Keratinocyte (primary cell): ENCODE measurements around the gene GRP. TPM values are rescaled to one million over a fixed set of nuclear protein-coding genes. Genes with fewer than 3 reads are reported as not detected.

Experiments used
- DNase-seq: peaks from one replicate; pipeline ENCODE4 v3.0.0-alpha.2; 2011; ENCODE audit warnings: low read depth, missing footprints, low spot score
- FAIRE-seq: peaks from 2 replicates; lab custom pipeline; 2011; peaks lifted over from hg19 to GRCh38; lab: Jason Lieb, UNC
- H2AFZ ChIP-seq: 2 replicates; pipeline ENCODE4 v1.6.0; 2012; ENCODE audit warnings: low read length, control low read depth, inconsistent platforms; ENCODE audit not compliant: control insufficient read depth
- H3K27ac ChIP-seq: 2 replicates; pipeline ENCODE4 v1.5.1; 2011; ENCODE audit warnings: low read length; ENCODE audit not compliant: control insufficient read depth, insufficient read depth
- H3K27me3 ChIP-seq: 3 replicates; pipeline ENCODE4 v1.6.0; 2011; ENCODE audit warnings: low read length; ENCODE audit not compliant: control insufficient read depth, insufficient read depth; ENCODE audit errors: extremely low read depth
- H3K36me3 ChIP-seq, 2 experiments: 2 replicates in 1 of 2; 3 replicates in 1 of 2; pipeline ENCODE4 v1.5.1; 2011; ENCODE audit warnings: low read length in 2 of 2, mild to moderate bottlenecking in 1 of 2; ENCODE audit not compliant: control insufficient read depth in 2 of 2, insufficient read depth in 2 of 2; ENCODE audit errors: extremely low read depth in 1 of 2
- H3K4me1 ChIP-seq: 3 replicates; pipeline ENCODE4 v1.5.1; 2011; ENCODE audit warnings: low read length; ENCODE audit not compliant: control insufficient read depth, insufficient read depth; ENCODE audit errors: extremely low read depth
- H3K4me2 ChIP-seq: 3 replicates; pipeline ENCODE4 v1.6.0; 2011; ENCODE audit warnings: low read depth, low read length; ENCODE audit not compliant: control insufficient read depth, insufficient read depth; ENCODE audit errors: extremely low read depth
- H3K4me3 ChIP-seq, 3 experiments: fragments of 200-600 bp in 1 of 3; sonication (generic) in 1 of 3; 2 replicates in 2 of 3; 3 replicates in 1 of 3; pipeline ENCODE4 v1.5.1; 2011 to 2016; ENCODE audit warnings: low read length in 3 of 3, mild to moderate bottlenecking in 3 of 3, control low read depth in 2 of 3, inconsistent platforms in 1 of 3, low read depth in 1 of 3, mixed read lengths in 1 of 3, mixed run types in 1 of 3, moderate library complexity in 1 of 3; ENCODE audit not compliant: control insufficient read depth in 2 of 3, insufficient read depth in 2 of 3; ENCODE audit errors: extremely low read depth in 1 of 3
- H3K79me2 ChIP-seq: 2 replicates; pipeline ENCODE4 v1.6.0; 2012; ENCODE audit warnings: low read length; ENCODE audit not compliant: control insufficient read depth, insufficient read depth
- H3K9ac ChIP-seq: 3 replicates; pipeline ENCODE4 v1.6.0; 2011; ENCODE audit warnings: low read length; ENCODE audit not compliant: control insufficient read depth, insufficient read depth; ENCODE audit errors: extremely low read depth
- H3K9me1 ChIP-seq: 3 replicates; pipeline ENCODE4 v1.6.0; 2011; ENCODE audit warnings: low read length; ENCODE audit not compliant: control insufficient read depth, insufficient read depth; ENCODE audit errors: extremely low read depth
- H3K9me3 ChIP-seq: 2 replicates; pipeline ENCODE4 v1.5.1; 2012; ENCODE audit warnings: low read depth, low read length; ENCODE audit not compliant: control insufficient read depth
- H4K20me1 ChIP-seq: 3 replicates; pipeline ENCODE4 v1.6.0; 2011; ENCODE audit warnings: low read length; ENCODE audit not compliant: control insufficient read depth, insufficient read depth; ENCODE audit errors: extremely low read depth
- EZH2 ChIP-seq: IDR thresholded peaks from one replicate; pipeline ENCODE4 v1.6.1; 2012; ENCODE audit warnings: inconsistent platforms, mild to moderate bottlenecking, low read length, moderate library complexity
- dilution Hi-C: fragments of 300-500 bp; cut with MboI; formaldehyde crosslinking; loops from one replicate; pipeline ENCODE4 v1.7.0; 2020; ENCODE audit warnings: low sequenced_read_pairs; ENCODE audit not compliant: extremely low pct_ligation_motif_present
- polyA plus RNA-seq, 5 experiments: library from polyadenylated mRNA; depleted of rRNA in 3 of 5; stranded (reverse) in 3 of 5; stranded (forward) in 1 of 5; unstranded in 1 of 5; fragments of >200 nt; gene quantifications; 1 replicate in 1 of 5; 2 replicates in 3 of 5; 3 replicates in 1 of 5; pipeline versions ENCODE4 v1.2.1 to v1.2.3, GENCODE V29; 2011 to 2012; ENCODE audit warnings: missing spikeins in 2 of 5, low read depth in 1 of 5, low replicate concordance in 1 of 5
- TF ChIP-seq, protein P1 (sequence below), 3 experiments: IDR thresholded peaks in 1 of 3; conservative IDR thresholded peaks in 1 of 3; optimal IDR thresholded peaks in 1 of 3; 2 replicates in 2 of 3; 3 replicates in 1 of 3; pipeline versions ENCODE3 to v1.5.1; 2011; ENCODE audit warnings: low read length in 3 of 3, mild to moderate bottlenecking in 3 of 3, moderate library complexity in 2 of 3, control low read depth in 1 of 3, inconsistent platforms in 1 of 3; ENCODE audit not compliant: insufficient read depth in 2 of 3; ENCODE audit errors: extremely low read depth in 1 of 3

The GRP gene
- polyA plus RNA-seq, 1 donor (not counting 4 experiments of a cell fraction or from before 2014, with no cell fraction given) = not detected

DNA sequence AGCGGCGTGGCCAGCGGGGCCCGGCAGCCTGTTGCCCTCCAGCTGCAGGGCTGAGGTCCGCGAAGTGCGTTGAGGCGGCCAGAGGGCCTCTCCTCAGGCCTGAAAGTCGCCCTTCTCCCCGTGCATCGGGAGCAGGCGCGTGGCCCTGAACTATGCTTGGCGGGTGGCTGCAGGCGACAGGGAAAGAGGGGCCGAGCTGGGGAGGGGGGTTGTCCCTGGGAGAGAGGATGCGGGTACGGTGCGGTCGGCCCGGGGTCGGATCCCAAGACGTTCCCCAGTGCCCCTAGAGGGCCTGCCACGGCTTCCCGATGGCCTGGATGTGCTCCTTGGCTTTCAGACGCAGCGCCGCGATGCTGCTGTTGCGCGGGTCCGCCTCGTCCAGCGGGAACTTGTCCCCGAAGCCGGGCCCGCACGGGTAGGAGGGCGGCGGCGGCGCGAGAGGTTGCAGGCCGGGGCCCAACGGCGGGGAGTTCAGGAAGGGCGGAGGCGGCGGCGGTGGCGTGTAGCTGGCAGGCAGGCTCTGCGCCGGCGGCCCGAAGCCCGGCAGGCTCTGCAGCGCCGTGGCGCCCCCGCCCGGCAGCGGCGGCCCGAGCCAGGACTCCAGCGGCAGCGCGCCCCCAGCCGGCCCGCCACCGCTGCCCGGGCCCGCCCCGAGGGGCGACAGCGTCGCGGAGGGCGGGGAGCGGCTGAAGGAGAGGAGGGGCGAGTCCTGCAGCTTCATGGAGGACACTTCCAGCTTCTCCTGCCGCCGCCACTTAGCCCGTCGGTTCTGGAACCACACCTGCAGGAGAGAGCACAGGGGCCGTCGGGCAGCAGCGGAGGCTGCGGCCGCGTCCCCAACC, 49.0 kb downstream of the GRP start:
- peak; percentile 6 for TF ChIP-seq EZH2
- TF ChIP-seq, protein P1, sequence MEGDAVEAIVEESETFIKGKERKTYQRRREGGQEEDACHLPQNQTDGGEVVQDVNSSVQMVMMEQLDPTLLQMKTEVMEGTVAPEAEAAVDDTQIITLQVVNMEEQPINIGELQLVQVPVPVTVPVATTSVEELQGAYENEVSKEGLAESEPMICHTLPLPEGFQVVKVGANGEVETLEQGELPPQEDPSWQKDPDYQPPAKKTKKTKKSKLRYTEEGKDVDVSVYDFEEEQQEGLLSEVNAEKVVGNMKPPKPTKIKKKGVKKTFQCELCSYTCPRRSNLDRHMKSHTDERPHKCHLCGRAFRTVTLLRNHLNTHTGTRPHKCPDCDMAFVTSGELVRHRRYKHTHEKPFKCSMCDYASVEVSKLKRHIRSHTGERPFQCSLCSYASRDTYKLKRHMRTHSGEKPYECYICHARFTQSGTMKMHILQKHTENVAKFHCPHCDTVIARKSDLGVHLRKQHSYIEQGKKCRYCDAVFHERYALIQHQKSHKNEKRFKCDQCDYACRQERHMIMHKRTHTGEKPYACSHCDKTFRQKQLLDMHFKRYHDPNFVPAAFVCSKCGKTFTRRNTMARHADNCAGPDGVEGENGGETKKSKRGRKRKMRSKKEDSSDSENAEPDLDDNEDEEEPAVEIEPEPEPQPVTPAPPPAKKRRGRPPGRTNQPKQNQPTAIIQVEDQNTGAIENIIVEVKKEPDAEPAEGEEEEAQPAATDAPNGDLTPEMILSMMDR (optimal IDR thresholded peaks at IDR 0.05 in 1 of 3, IDR thresholded peaks at IDR 0.05 in 1 of 3, conservative IDR thresholded peaks at IDR 0.05 in 1 of 3; ENCODE audit: extremely low read depth in 1 of 3, insufficient read depth in 2 of 3, low read length in 3 of 3) = peak in 2 of 3 experiments; percentile 15 to 60
- Histone ChIP-seq H3K4me2 (peak overlapping the region; percentile 30), H2AFZ (no peak overlapping the region), H3K27ac (no peak overlapping the region), H3K27me3 (peaks cover 99% of the 10 kb centered on the region), H3K79me2 (no peaks in the 10 kb centered on the region), H3K36me3 (no peaks in the 10 kb centered on the region), H3K9me1 (peaks cover 2% of the 10 kb centered on the region), H3K4me1 (peaks cover 8% of the 10 kb centered on the region), H3K4me3 (peak overlapping the region in 1 of 3 experiments; percentile 20), H3K9ac (no peak overlapping the region), H3K9me3 (no peaks in the 10 kb centered on the region), H4K20me1 (peaks cover 5% of the 10 kb centered on the region)
- dilution Hi-C loops = no loop called here
- FAIRE-seq (no peak), DNase-seq (no peak)

DNA sequence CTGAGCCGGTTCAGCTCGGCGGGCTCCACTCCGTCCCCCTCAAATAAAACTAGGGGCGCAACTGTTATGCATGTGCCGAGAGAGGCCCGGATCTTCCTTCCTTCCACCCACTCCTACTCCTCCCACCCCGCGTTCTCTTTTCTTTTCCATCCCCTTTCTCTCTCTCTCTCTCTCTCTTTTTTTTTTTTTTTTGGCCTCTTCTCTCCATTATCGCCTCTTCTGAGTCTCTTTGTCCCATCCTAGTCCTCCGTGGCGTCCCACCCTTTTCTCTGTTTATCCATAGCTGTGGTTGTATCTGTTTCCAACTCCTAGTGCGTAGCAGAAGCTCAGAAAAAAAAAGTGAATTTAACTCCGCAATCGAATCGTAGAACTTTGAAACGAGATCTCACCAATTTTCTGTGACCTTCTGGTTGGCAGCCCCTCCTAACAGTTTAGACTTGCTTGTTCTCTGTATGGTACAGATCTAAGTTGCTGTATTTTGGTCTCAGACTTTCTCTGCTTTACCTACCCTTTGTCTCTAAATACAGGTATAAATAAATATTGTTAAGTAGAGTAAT, 49.7 kb downstream of the GRP start:
- no peak overlapping the region for H3K9ac ChIP-seq
- FAIRE-seq = no peak
- H3K27ac ChIP-seq = no peak overlapping the region
- H3K4me3 ChIP-seq = no peak overlapping the region
- no peaks in the 10 kb centered on the region for H3K36me3 ChIP-seq
- H3K79me2 ChIP-seq = no peaks in the 10 kb centered on the region
- DNase-seq = no peak
- dilution Hi-C loops = no loop called here
- no peak overlapping the region for H2AFZ ChIP-seq
- H3K9me1 ChIP-seq = peaks cover 2% of the 10 kb centered on the region
- peak; percentile 86 for TF ChIP-seq EZH2
- TF ChIP-seq, protein P1 (optimal IDR thresholded peaks at IDR 0.05 in 1 of 3, IDR thresholded peaks at IDR 0.05 in 1 of 3, conservative IDR thresholded peaks at IDR 0.05 in 1 of 3; ENCODE audit: extremely low read depth in 1 of 3, insufficient read depth in 2 of 3, low read length in 3 of 3) = no peak
- peak overlapping the region; percentile 30 for H3K4me2 ChIP-seq
- peaks cover 99% of the 10 kb centered on the region for H3K27me3 ChIP-seq
- H4K20me1 ChIP-seq = peaks cover 5% of the 10 kb centered on the region
- peaks cover 6% of the 10 kb centered on the region for H3K4me1 ChIP-seq
- H3K9me3 ChIP-seq = no peaks in the 10 kb centered on the region
